K562 (cell line): ENCODE measurements around the gene IQGAP3. TPM values are rescaled to one million over a fixed set of nuclear protein-coding genes. Genes with fewer than 3 reads are reported as not detected.

Experiments used
- AFF4 ChIP-seq: sonication (generic); formaldehyde crosslinking; IDR thresholded peaks from 2 replicates; pipeline ENCODE4 v1.8.0; 2023; ENCODE audit warnings: mild to moderate bottlenecking, missing genetic modification reagents
- CREB1 ChIP-seq, 2 experiments: sonication (generic) in 1 of 2; formaldehyde crosslinking in 1 of 2; IDR thresholded peaks; 2 replicates each; pipeline versions ENCODE4 v1.6.1 to v1.8.0; 2012 to 2022; ENCODE audit warnings: inconsistent platforms in 1 of 2, mild to moderate bottlenecking in 1 of 2, missing genetic modification reagents in 1 of 2, moderate library complexity in 1 of 2
- EP300 ChIP-seq: IDR thresholded peaks from 2 replicates; pipeline ENCODE4 v1.6.1; 2012; ENCODE audit warnings: low read length, improper control_type of control experiment
- GABPB2 ChIP-seq: fragments of 250-450 bp; sonication (Bioruptor Pico); conservative IDR thresholded peaks from 2 replicates; pipeline ENCODE4 v1.5.1; 2021; ENCODE audit warnings: mild to moderate bottlenecking
- GATA2 ChIP-seq: sonication (generic); formaldehyde crosslinking; IDR thresholded peaks from 2 replicates; pipeline ENCODE4 v1.4.0; 2020; ENCODE audit warnings: mild to moderate bottlenecking, missing genetic modification reagents
- SOX6 ChIP-seq: fragments of 450-650 bp; IDR thresholded peaks from 2 replicates; pipeline ENCODE4 v1.6.1; 2014; ENCODE audit warnings: mild to moderate bottlenecking
- TSHZ1 ChIP-seq: fragments of 250-450 bp; sonication (Bioruptor Pico); IDR thresholded peaks from 2 replicates; pipeline ENCODE4 v1.4.0; 2020; ENCODE audit warnings: mild to moderate bottlenecking, moderate library complexity
- ZNF764 ChIP-seq: fragments of 250-450 bp; sonication (Bioruptor Pico); IDR thresholded peaks from 2 replicates; pipeline ENCODE4 v1.4.0; 2020; ENCODE audit warnings: low read depth, mild to moderate bottlenecking, moderate library complexity
- polyA plus RNA-seq, 8 experiments: library from polyadenylated mRNA; depleted of rRNA in 4 of 8; stranded (reverse) in 5 of 8; unstranded in 3 of 8; fragments of >200 nt; fragmentation: Nextera tagmentation in 2 of 8; fragmentation: Illumina TruSeq in 1 of 8; extraction: Ambion mirVana in 2 of 8; extraction: Trizol in 1 of 8; gene quantifications; 2 replicates each; pipeline versions ENCODE4 v1.2.1 to v1.2.3, GENCODE V29; 2011 to 2014; ENCODE audit warnings: inconsistent platforms in 1 of 8, missing spikeins in 1 of 8
- total RNA-seq, 7 experiments: library from RNA; depleted of rRNA in 6 of 7; stranded (reverse); fragments of >200 nt in 6 of 7; fragmentation: Illumina TruSeq in 2 of 7; extraction: Trizol in 2 of 7; gene quantifications; 2 replicates each; pipeline versions ENCODE4 v1.2.1 to v1.2.3, GENCODE V29; 2011 to 2021; ENCODE audit warnings: low replicate concordance in 1 of 7

IQGAP3 gene
- total and polyA plus RNA-seq, 9 of the 15 experiments (the other 6 are each of a cell fraction or from before 2014, with no cell fraction given): 1.4 to 16.6 (median 11.9) TPM

- TF ChIP-seq TSHZ1 (CRISPR knock-in tag) (no peak), ZNF764 (no peak), AFF4 (0 out of 2 replicates have a peak, but pooled peaks have one; percentile 54), CREB1 (IDR thresholded peaks at IDR 0.05) (0 out of 2 replicates have a peak, but pooled peaks have one; percentile 12), CREB1 (CRISPR knock-in tag; IDR thresholded peaks at IDR 0.05) (no peak), SOX6 (0 out of 2 replicates have a peak, but pooled peaks have one; percentile 10), EP300 (peak; percentile 52; the same call in 1 of the 2 replicates), GATA2 (CRISPR knock-in tag) (0 out of 2 replicates have a peak, but pooled peaks have one; percentile 15), GABPB2 (CRISPR knock-in tag) (no peak)
Observed at GRCh38 chr1:156523801-156524480, 48.4 kb downstream of the IQGAP3 start (continued).
